B cell (primary cell): Measurements from ENCODE around the gene SLC49A3. TPM values are rescaled to one million over a fixed set of nuclear protein-coding genes. Genes with fewer than 3 reads are reported as not detected.

Source experiments
- ATAC-seq: fragments of 200-7000 bp; cut with Tn5 transposase; one replicate; pipeline ENCODE4 v1.10.0; 2021; ENCODE audit warnings: low read depth, mild to moderate bottlenecking, moderate number of reproducible peaks, moderate library complexity
- CTCF ChIA-PET: fragments of 350-600 bp; sonication (Branson Sonifier 250); formaldehyde crosslinking; loops from one replicate; lab custom pipeline; 2021; ENCODE audit warnings: antibody characterized with exemption, inconsistent platforms; lab: Charles Lee
- POLR2A ChIA-PET: fragments of 350-600 bp; sonication (Branson Sonifier 250); formaldehyde crosslinking; loops from one replicate; lab custom pipeline; 2021; ENCODE audit warnings: antibody characterized with exemption; lab: Charles Lee
- DNase-seq: peaks from one replicate; pipeline ENCODE4 v3.0.0; 2013
- H2AFZ ChIP-seq: 2 replicates; pipeline ENCODE4 v1.6.1; 2012; ENCODE audit warnings: mild to moderate bottlenecking, low read depth, low read length; ENCODE audit not compliant: insufficient read depth, poor library complexity, severe bottlenecking
- H3K27ac ChIP-seq, 2 donors: 1 replicate in 1 of 2; 2 replicates in 1 of 2; pipeline ENCODE4 v1.5.1; 2012 to 2013; ENCODE audit warnings: low read length in 2 of 2, mild to moderate bottlenecking in 2 of 2, moderate library complexity in 1 of 2
- H3K27me3 ChIP-seq, 4 experiments: fragments of 200-600 bp in 1 of 4; sonication (generic) in 1 of 4; replicated peaks in 1 of 4; 1 replicate in 2 of 4; 2 replicates in 2 of 4; pipeline versions ENCODE4 v1.6.1 to v1.7.0; 2013 to 2016; ENCODE audit warnings: low read length in 3 of 4, mild to moderate bottlenecking in 2 of 4, mixed read lengths in 1 of 4, moderate library complexity in 1 of 4; ENCODE audit not compliant: insufficient read depth in 4 of 4, control insufficient read depth in 3 of 4; ENCODE audit errors: control extremely low read depth in 1 of 4
- H3K36me3 ChIP-seq, 2 experiments: replicated peaks in 1 of 2; 1 replicate in 1 of 2; 2 replicates in 1 of 2; pipeline versions ENCODE4 v1.6.1 to v1.7.1; 2013; ENCODE audit warnings: low read length in 1 of 2; ENCODE audit not compliant: insufficient read depth in 2 of 2, control insufficient read depth in 1 of 2; ENCODE audit errors: control extremely low read depth in 1 of 2, extremely low read depth in 1 of 2
- H3K4me1 ChIP-seq, 2 donors: fragments of 200-600 bp in 1 of 2; sonication (generic) in 1 of 2; 1 replicate in 1 of 2; 2 replicates in 1 of 2; pipeline versions ENCODE4 v1.5.1 to v1.6.1; 2013 to 2017; ENCODE audit warnings: low read length in 2 of 2; ENCODE audit not compliant: control insufficient read depth in 2 of 2, insufficient read depth in 2 of 2
- H3K4me2 ChIP-seq: replicated peaks from 2 replicates; pipeline ENCODE3; 2012; ENCODE audit warnings: mild to moderate bottlenecking, low read depth, low read length; ENCODE audit not compliant: poor library complexity, severe bottlenecking
- H3K4me3 ChIP-seq, 5 experiments: fragments of 200-600 bp in 1 of 5; sonication (generic) in 1 of 5; 1 replicate in 3 of 5; 2 replicates in 2 of 5; pipeline versions ENCODE4 v1.5.1 to v1.7.0; 2011 to 2016; ENCODE audit warnings: low read length in 4 of 5, mild to moderate bottlenecking in 4 of 5, low read depth in 2 of 5, control low read depth in 1 of 5, moderate library complexity in 1 of 5; ENCODE audit not compliant: insufficient read depth in 1 of 5; ENCODE audit errors: control extremely low read depth in 1 of 5, extremely low read depth in 1 of 5
- H3K79me2 ChIP-seq: fragments of 200-600 bp; sonication (generic); one replicate; pipeline ENCODE4 v1.6.0; 2016; ENCODE audit warnings: low read length; ENCODE audit not compliant: control insufficient read depth, insufficient read depth
- H3K9ac ChIP-seq: fragments of 200-600 bp; sonication (generic); 2 replicates; pipeline ENCODE4 v1.6.1; 2017; ENCODE audit warnings: mild to moderate bottlenecking, low read length, moderate library complexity
- H3K9me3 ChIP-seq, 3 donors: one replicate each; pipeline versions ENCODE4 v1.6.1 to v1.7.1; 2013; ENCODE audit warnings: low read length in 2 of 3; ENCODE audit not compliant: control insufficient read depth in 2 of 3, insufficient read depth in 1 of 3; ENCODE audit errors: control extremely low read depth in 1 of 3
- H4K20me1 ChIP-seq: 2 replicates; pipeline ENCODE4 v1.6.0; 2012; ENCODE audit warnings: mild to moderate bottlenecking, low read length; ENCODE audit not compliant: insufficient read depth, control insufficient read depth, poor library complexity, severe bottlenecking
- H3K27ac Mint-ChIP-seq: one replicate; pipeline ENCODE4 v1.8.0; 2021; ENCODE audit warnings: mixed read lengths
- H3K27me3 Mint-ChIP-seq: one replicate; pipeline ENCODE4 v1.8.0; 2021; ENCODE audit warnings: mixed read lengths
- H3K4me1 Mint-ChIP-seq: one replicate; pipeline ENCODE4 v1.8.0; 2021; ENCODE audit warnings: mixed read lengths
- H3K4me3 Mint-ChIP-seq: one replicate; pipeline ENCODE4 v1.8.0; 2021; ENCODE audit warnings: mixed read lengths
- H3K9me3 Mint-ChIP-seq: one replicate; pipeline ENCODE4 v1.8.0; 2022; ENCODE audit warnings: mixed read lengths; ENCODE audit not compliant: insufficient read depth
- CTCF ChIP-seq: fragments of 200-600 bp; IDR thresholded peaks from one replicate; pipeline ENCODE4 v1.8.0; 2022; ENCODE audit warnings: antibody characterized with exemption, mild to moderate bottlenecking
- EZH2 ChIP-seq: IDR thresholded peaks from 2 replicates; pipeline ENCODE4 v1.6.1; 2012; ENCODE audit warnings: borderline replicate concordance, low read depth, mild to moderate bottlenecking, moderate library complexity, low read length; ENCODE audit not compliant: insufficient read depth, poor library complexity, severe bottlenecking
- WGBS: methylation state at CpG from one replicate; pipeline ENCODE4 v1.1.5; 2013; ENCODE audit warnings: missing lambda C conversion rate; ENCODE audit not compliant: insufficient coverage; 5-methylcytosine and 5-hydroxymethylcytosine counted together
- intact Hi-C: fragments of 100-400 bp; cut with micrococcal nuclease; formaldehyde crosslinking; loops from one replicate; pipeline ENCODE4 v1.10.0; 2022
- polyA plus RNA-seq: library from polyadenylated mRNA; depleted of rRNA; stranded (reverse); fragments of >200 nt; gene quantifications from 2 replicates; pipeline ENCODE4 v1.2.3, GENCODE V29; 2012
- total RNA-seq, 2 donors: library from RNA; stranded (reverse); fragments of 120-200 nt in 1 of 2; gene quantifications; 1 replicate in 1 of 2; 2 replicates in 1 of 2; pipeline versions ENCODE4 v1.2.3 to v1.2.4, GENCODE V29; 2013 to 2022

SLC49A3 gene
- total and polyA plus RNA-seq, 2 donors (not counting 1 experiment from before 2014, with no cell fraction given), result 2.0 to 4.3 TPM

DNA sequence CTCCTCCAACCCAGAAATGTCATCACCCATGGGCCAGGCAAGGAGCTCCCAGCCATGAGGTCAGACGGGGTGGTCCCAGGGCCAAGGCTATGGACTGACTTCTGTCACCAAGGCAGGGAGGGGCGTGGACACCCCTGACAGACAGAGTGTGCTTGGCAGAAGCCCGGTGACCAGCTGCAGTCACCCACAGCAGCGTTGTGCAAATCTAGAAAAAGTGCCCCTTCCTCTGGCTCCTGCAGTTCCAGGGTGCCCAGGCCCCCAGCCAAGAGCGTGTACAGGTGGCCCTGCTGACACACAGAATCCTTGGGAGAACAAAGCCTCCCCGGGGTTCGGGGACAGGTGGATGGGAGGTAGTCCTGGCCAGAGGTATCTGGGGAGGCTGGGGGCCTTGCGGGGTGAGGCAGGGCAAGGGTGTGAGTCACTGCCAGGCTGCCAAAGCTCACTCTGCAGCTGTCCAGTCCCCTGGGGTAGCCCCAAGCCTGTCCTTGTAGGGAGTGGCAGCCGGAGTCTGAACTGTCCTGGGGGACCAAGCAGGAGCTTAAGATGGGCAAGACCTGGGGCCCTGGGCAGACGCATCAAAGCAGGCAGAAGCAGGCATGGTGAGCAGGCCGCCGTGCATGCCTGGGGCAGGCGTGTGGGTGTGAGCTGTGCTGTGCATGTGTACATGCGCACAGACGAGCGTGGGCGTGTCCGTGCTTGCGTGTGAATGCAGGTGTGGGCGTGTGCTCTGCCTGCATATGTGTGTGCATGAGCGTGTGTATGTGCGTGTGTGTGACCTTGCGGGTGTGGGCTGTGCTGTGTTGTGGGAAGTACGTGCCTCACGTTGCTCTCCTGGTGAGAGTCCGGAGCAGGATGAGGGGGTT is 11.3 kb downstream of the SLC49A3 start:
- Mint-ChIP-seq H3K4me1 (peaks cover 37% of the 10 kb centered on the region), H3K4me3 (peak overlapping the region; percentile 44), H3K27me3 (no peaks in the 10 kb centered on the region), H3K9me3 (no peaks in the 10 kb centered on the region), H3K27ac (peak overlapping the region; percentile 65)
- Histone ChIP-seq H3K4me1 (peaks cover 38 to 50% of the 10 kb centered on the region in 2 donors), H4K20me1 (peaks cover 4% of the 10 kb centered on the region), H3K9me3 (peaks cover 0 to 10% (median 0%) of the 10 kb centered on the region in 3 donors), H3K79me2 (peaks cover 22% of the 10 kb centered on the region), H3K9ac (no peak overlapping the region), H3K27me3 (peaks cover 0 to 2% (median 0%) of the 10 kb centered on the region in 4 experiments), H3K4me3 (no peak overlapping the region), H3K4me2 (no peak overlapping the region), H2AFZ (no peak overlapping the region), H3K36me3 (no peaks in the 10 kb centered on the region), H3K27ac (no peak overlapping the region)
- DNase-seq (peak; percentile 28), ATAC-seq (no peak)
- TF ChIP-seq EZH2, result no peak
- no peak for TF ChIP-seq CTCF
- ChIA-PET POLR2A (no interaction called here), CTCF (interaction anchor here (1.1 kb wide), 1 partner anchor 22 kb away, joined by 5 read pairs; no protein-coding TSS in a partner anchor)
- intact Hi-C loops, result loop anchor here (10.0 kb wide), 1 partner anchor 607 kb away; the partner anchor contains the start of gene MAEA
- WGBS, result 83% methylated on average over 25 of the region's 26 CpGs

DNA sequence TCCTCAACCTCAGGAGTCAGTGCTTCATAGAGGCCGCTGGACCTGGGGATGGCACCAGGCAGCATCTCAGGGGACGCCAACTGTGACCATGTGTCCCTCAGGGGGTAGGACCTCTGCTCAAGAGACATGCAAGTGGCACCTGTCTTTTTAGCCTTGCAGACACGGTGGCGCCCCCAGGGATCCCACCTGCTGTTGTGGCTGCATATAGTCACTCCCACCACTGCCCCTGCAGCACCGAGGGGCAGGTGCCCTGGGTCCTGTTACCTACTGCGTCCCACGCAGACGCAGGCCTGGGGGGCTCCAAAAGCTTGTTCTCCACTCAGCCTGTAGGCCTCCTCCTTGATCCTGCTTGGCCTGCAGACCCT is 12.1 kb downstream of the SLC49A3 start:
- peak overlapping the region; percentile 99 for H3K4me2 ChIP-seq
- intact Hi-C loops, result loop anchor here (10.0 kb wide), 1 partner anchor 608 kb away; the partner anchor contains the start of gene MAEA

More for the DNA sequence above, 12.1 kb downstream of the SLC49A3 start:
- H3K4me3 Mint-ChIP-seq, result peak overlapping the region; percentile 10
- no peaks in the 10 kb centered on the region for H3K27me3 Mint-ChIP-seq
- Histone ChIP-seq H4K20me1 (peaks cover 4% of the 10 kb centered on the region), H3K79me2 (peaks cover 22% of the 10 kb centered on the region), H3K27me3 (peaks cover 0 to 2% (median 0%) of the 10 kb centered on the region in 4 experiments), H3K4me1 (peaks cover 38 to 50% of the 10 kb centered on the region in 2 donors), H3K4me3 (no peak overlapping the region), H2AFZ (no peak overlapping the region), H3K36me3 (peaks cover 0 to 7% of the 10 kb centered on the region in 2 experiments), H3K27ac (no peak overlapping the region), H3K9me3 (peaks cover 0 to 3% (median 0%) of the 10 kb centered on the region in 3 donors), H3K9ac (no peak overlapping the region)
- H3K9me3 Mint-ChIP-seq, result no peaks in the 10 kb centered on the region
- DNase-seq, result peak; percentile 23
- 51% methylated on average over 8 of the region's 8 CpGs for WGBS
- ChIA-PET POLR2A (no interaction called here), CTCF (no interaction called here)
- peaks cover 35% of the 10 kb centered on the region for H3K4me1 Mint-ChIP-seq
- H3K27ac Mint-ChIP-seq, result peak overlapping the region; percentile 20
- no peak for TF ChIP-seq CTCF
- no peak for TF ChIP-seq EZH2
- no peak for ATAC-seq
